RWPE2 (cell line): ENCODE data around the gene CNOT10.

ENCODE experiments used
- ATAC-seq: fragments of 200-7000 bp; cut with Tn5 transposase; 3 replicates; pipeline ENCODE4 v1.9.1; 2021; ENCODE audit warnings: low read depth
- DNase-seq: peaks from one replicate; pipeline ENCODE4 v3.0.0-alpha.2; 2020; ENCODE audit warnings: low spot score
- H3K27ac ChIP-seq: fragments of 450-650 bp; 2 replicates; pipeline ENCODE4 v1.5.1; 2017; ENCODE audit warnings: mild to moderate bottlenecking; ENCODE audit not compliant: poor library complexity, severe bottlenecking
- H3K27me3 ChIP-seq: fragments of 250-450 bp; sonication (Bioruptor Pico); 2 replicates; pipeline ENCODE4 v1.5.1; 2021; ENCODE audit warnings: mild to moderate bottlenecking, moderate library complexity; ENCODE audit not compliant: insufficient read depth, poor library complexity, severe bottlenecking
- H3K36me3 ChIP-seq: fragments of 250-450 bp; sonication (Bioruptor Pico); 2 replicates; pipeline ENCODE4 v1.5.1; 2020; ENCODE audit warnings: low read depth, mild to moderate bottlenecking, moderate library complexity
- H3K4me1 ChIP-seq: fragments of 250-450 bp; sonication (Bioruptor Pico); 2 replicates; pipeline ENCODE4 v1.5.1; 2021; ENCODE audit warnings: mild to moderate bottlenecking, moderate library complexity; ENCODE audit not compliant: insufficient read depth, poor library complexity, severe bottlenecking
- H3K4me3 ChIP-seq: fragments of 250-450 bp; sonication (Bioruptor Pico); 2 replicates; pipeline ENCODE4 v1.5.1; 2021; ENCODE audit warnings: mild to moderate bottlenecking, moderate library complexity; ENCODE audit not compliant: severe bottlenecking
- H3K9me3 ChIP-seq: fragments of 250-450 bp; sonication (Bioruptor Pico); 2 replicates; pipeline ENCODE4 v1.5.1; 2021; ENCODE audit warnings: mild to moderate bottlenecking, moderate library complexity; ENCODE audit not compliant: severe bottlenecking
- CTCF ChIP-seq: fragments of 450-650 bp; IDR thresholded peaks from one replicate; pipeline ENCODE4 v1.5.1; 2017; ENCODE audit warnings: mild to moderate bottlenecking, moderate library complexity; ENCODE audit not compliant: poor library complexity, severe bottlenecking

The CNOT10 gene

GRCh38 chr3:32708672-32709283 lies 23.8 kb downstream of the CNOT10 start:
- no peak overlapping the region for H3K27ac ChIP-seq
- H3K4me1 ChIP-seq = no peaks in the 10 kb centered on the region
- no peaks in the 10 kb centered on the region for H3K27me3 ChIP-seq
- no peak for ATAC-seq
- no peak for DNase-seq
- no peaks in the 10 kb centered on the region for H3K9me3 ChIP-seq
- H3K36me3 ChIP-seq = peaks cover 47% of the 10 kb centered on the region
- no peak overlapping the region for H3K4me3 ChIP-seq
- TF ChIP-seq CTCF = no peak

DNA sequence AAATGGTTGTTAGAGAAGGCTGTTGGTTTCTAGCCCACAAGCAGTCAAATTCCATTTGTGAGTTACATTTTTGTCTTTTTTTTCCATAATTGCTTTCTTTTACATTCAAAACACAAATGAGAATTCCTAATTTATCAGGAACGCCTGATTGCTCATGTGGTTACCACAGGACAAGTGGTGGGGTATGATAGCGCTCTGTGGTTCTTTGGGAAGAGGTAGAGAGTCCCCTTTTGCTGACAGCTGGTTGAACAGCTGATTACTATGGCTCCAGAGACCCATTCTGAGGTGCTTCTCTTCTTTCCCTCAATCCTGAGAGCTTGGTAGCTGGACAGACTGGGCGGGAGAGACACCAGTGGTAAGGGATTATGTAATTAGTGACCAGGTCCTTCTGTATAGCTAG lies 24.4 kb downstream of the CNOT10 start:
- no peaks in the 10 kb centered on the region for H3K9me3 ChIP-seq
- ATAC-seq (no peak), DNase-seq (no peak)
- peaks cover 45% of the 10 kb centered on the region for H3K36me3 ChIP-seq
- no peak overlapping the region for H3K4me3 ChIP-seq
- no peak overlapping the region for H3K27ac ChIP-seq
- H3K4me1 ChIP-seq = no peaks in the 10 kb centered on the region
- TF ChIP-seq CTCF = no peak
- H3K27me3 ChIP-seq = no peaks in the 10 kb centered on the region

DNA sequence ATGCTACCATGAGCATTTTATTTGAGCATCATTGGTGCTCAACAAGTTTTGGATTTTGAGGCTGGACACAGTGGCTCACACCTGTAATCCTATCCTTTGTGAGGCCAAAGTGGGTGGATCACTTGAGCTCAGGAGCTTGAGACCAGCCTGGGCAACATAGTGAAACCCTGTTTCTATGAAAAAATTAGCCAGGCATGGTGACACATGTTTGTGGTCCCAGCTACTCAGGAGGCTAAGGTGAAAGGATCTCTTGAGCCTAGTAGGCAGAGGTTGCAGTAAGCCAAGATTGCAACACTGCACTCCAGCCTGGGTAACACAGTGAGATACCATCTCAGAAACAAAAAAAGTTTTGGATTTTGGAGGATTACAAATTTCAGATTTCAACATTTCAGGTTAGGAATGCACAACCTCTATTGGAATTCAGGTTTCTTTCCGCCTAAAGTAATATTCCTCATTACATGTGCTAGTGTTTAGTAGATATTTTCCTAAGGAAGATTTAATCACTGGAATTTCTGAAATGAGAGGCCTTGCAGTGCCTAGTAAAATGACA lies 27.6 kb downstream of the CNOT10 start:
- Histone ChIP-seq H3K9me3 (no peaks in the 10 kb centered on the region), H3K27ac (no peak overlapping the region), H3K4me1 (no peaks in the 10 kb centered on the region), H3K27me3 (no peaks in the 10 kb centered on the region), H3K36me3 (peaks cover 57% of the 10 kb centered on the region), H3K4me3 (no peak overlapping the region)
- ATAC-seq (no peak), DNase-seq (no peak)
- no peak for TF ChIP-seq CTCF

- H3K9me3 ChIP-seq = no peaks in the 10 kb centered on the region
- no peak overlapping the region for H3K4me3 ChIP-seq
- H3K4me1 ChIP-seq = no peaks in the 10 kb centered on the region
- H3K27ac ChIP-seq = no peak overlapping the region
- ATAC-seq (no peak), DNase-seq (no peak)
- H3K36me3 ChIP-seq = peaks cover 62% of the 10 kb centered on the region
- H3K27me3 ChIP-seq = no peaks in the 10 kb centered on the region
- TF ChIP-seq CTCF = no peak
Measured at GRCh38 chr3:32713181-32713580, 28.2 kb downstream of the CNOT10 start.

DNA sequence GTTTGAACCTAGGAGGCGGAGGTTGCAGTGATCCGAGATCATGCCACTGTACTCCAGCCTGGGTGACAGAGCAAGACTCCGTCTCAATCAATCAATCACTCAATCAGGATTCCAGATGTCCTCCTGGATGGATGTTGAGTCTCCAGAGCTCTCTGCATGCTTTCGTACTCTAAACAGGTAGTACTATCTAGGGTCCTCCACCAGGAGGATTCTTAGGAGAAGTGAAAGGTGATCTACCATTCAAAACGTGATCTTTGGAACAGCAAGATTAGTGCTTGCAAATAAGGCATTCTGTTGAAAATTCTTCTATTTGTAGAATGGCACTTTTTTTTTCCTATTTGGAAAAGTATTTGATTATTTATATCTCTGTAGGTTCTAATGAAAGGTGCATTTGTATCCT lies 34.3 kb downstream of the CNOT10 start:
- peaks cover 54% of the 10 kb centered on the region for H3K36me3 ChIP-seq
- no peaks in the 10 kb centered on the region for H3K9me3 ChIP-seq
- H3K27me3 ChIP-seq = no peaks in the 10 kb centered on the region
- H3K4me1 ChIP-seq = no peaks in the 10 kb centered on the region
- H3K4me3 ChIP-seq = no peak overlapping the region
- TF ChIP-seq CTCF = no peak
- no peak for DNase-seq
- ATAC-seq = no peak
- H3K27ac ChIP-seq = no peak overlapping the region
